Tibial nerve (tissue), 4 donors: Measurements from ENCODE around the gene CEP295NL.

Source experiments
- CTCF ChIP-seq, 5 experiments: fragments of 200-600 bp in 3 of 5; fragments of 450-650 bp in 2 of 5; sonication (generic) in 3 of 5; IDR thresholded peaks; one replicate each; pipeline ENCODE4 v1.5.1; 2016 to 2019; ENCODE audit warnings: antibody characterized with exemption in 5 of 5, mild to moderate bottlenecking in 3 of 5, moderate library complexity in 2 of 5
- EP300 ChIP-seq, 2 donors: sonication (generic); formaldehyde crosslinking; IDR thresholded peaks; one replicate each; pipeline ENCODE4 v1.6.1; 2017; ENCODE audit warnings: antibody characterized with exemption in 2 of 2, mild to moderate bottlenecking in 1 of 2

- TF ChIP-seq EP300 (IDR thresholded peaks at IDR 0.05): no peak
- TF ChIP-seq CTCF (IDR thresholded peaks at IDR 0.05): no peak
Observed at GRCh38 chr17:78934681-78935418, 31.8 kb upstream of the CEP295NL start.
